Neural progenitor cell (in vitro differentiated cells): Measurements from ENCODE around the gene YTHDC2. TPM values are rescaled to one million over a fixed set of nuclear protein-coding genes. Genes with fewer than 3 reads are reported as not detected.

Source experiments
- DNase-seq: peaks from one replicate; pipeline ENCODE4 v3.0.0-alpha.2; 2016; ENCODE audit warnings: low spot score
- H2AFZ ChIP-seq: fragments of 200-600 bp; sonication (generic); replicated peaks from 2 replicates; pipeline ENCODE4 v1.6.1; 2016; ENCODE audit warnings: antibody characterized with exemption
- H3F3A ChIP-seq: fragments of 200-600 bp; sonication (generic); 2 replicates; pipeline ENCODE4 v1.6.1; 2016; ENCODE audit warnings: antibody characterized with exemption, low read depth
- H3K27ac ChIP-seq: fragments of 200-600 bp; sonication (generic); 2 replicates; pipeline ENCODE4 v1.5.1; 2016; ENCODE audit warnings: mild to moderate bottlenecking
- H3K27me3 ChIP-seq: fragments of 200-600 bp; sonication (generic); 2 replicates; pipeline ENCODE4 v1.6.1; 2016; ENCODE audit warnings: mild to moderate bottlenecking, moderate library complexity
- H3K36me3 ChIP-seq: fragments of 200-600 bp; sonication (generic); 2 replicates; pipeline ENCODE4 v1.5.1; 2016
- H3K4me1 ChIP-seq: fragments of 200-600 bp; sonication (generic); 2 replicates; pipeline ENCODE4 v1.6.1; 2016; ENCODE audit warnings: mixed run types
- H3K4me2 ChIP-seq: fragments of 200-600 bp; sonication (generic); 2 replicates; pipeline ENCODE4 v1.6.1; 2016
- H3K4me3 ChIP-seq: fragments of 200-600 bp; sonication (generic); 2 replicates; pipeline ENCODE4 v1.5.1; 2016
- H3K79me2 ChIP-seq: fragments of 200-600 bp; sonication (generic); 2 replicates; pipeline ENCODE4 v1.6.1; 2016; ENCODE audit warnings: low read depth
- H3K9ac ChIP-seq: fragments of 200-600 bp; sonication (generic); 2 replicates; pipeline ENCODE4 v1.6.1; 2016
- H3K9me3 ChIP-seq: fragments of 200-600 bp; sonication (generic); 2 replicates; pipeline ENCODE4 v1.5.1; 2016; ENCODE audit warnings: low read depth
- H4K20me1 ChIP-seq: fragments of 200-600 bp; sonication (generic); 2 replicates; pipeline ENCODE4 v1.6.1; 2016; ENCODE audit warnings: low read depth
- H3K27ac Mint-ChIP-seq: 3 replicates; pipeline ENCODE4 v1.8.0; 2021; ENCODE audit warnings: mixed read lengths
- H3K27me3 Mint-ChIP-seq: 2 replicates; pipeline ENCODE4 v1.8.0; 2022; ENCODE audit warnings: low read depth, mild to moderate bottlenecking, inconsistent platforms, moderate library complexity, mixed read lengths; ENCODE audit not compliant: insufficient read depth
- H3K36me3 Mint-ChIP-seq: 3 replicates; pipeline ENCODE4 v1.8.0; 2021; ENCODE audit warnings: mixed read lengths
- H3K4me1 Mint-ChIP-seq: 3 replicates; pipeline ENCODE4 v1.8.0; 2021; ENCODE audit warnings: mixed read lengths
- H3K4me3 Mint-ChIP-seq: 3 replicates; pipeline ENCODE4 v1.8.0; 2021; ENCODE audit warnings: mild to moderate bottlenecking, moderate library complexity, mixed read lengths
- H3K9me3 Mint-ChIP-seq: 3 replicates; pipeline ENCODE4 v1.8.0; 2020; ENCODE audit warnings: mixed read lengths
- CTCF ChIP-seq: fragments of 200-600 bp; sonication (generic); IDR thresholded peaks from 2 replicates; pipeline ENCODE4 v1.5.1; 2017; ENCODE audit warnings: antibody characterized with exemption, mild to moderate bottlenecking
- EZH2 ChIP-seq: fragments of 200-600 bp; sonication (generic); IDR thresholded peaks from 2 replicates; pipeline ENCODE4 v1.6.1; 2017; ENCODE audit warnings: antibody characterized with exemption, mild to moderate bottlenecking, moderate library complexity
- EZH2phosphoT487 ChIP-seq: fragments of 200-600 bp; sonication (generic); IDR thresholded peaks from 2 replicates; pipeline ENCODE4 v1.6.1; 2017; ENCODE audit warnings: antibody characterized with exemption
- total RNA-seq: library from RNA; depleted of rRNA; stranded (reverse); fragments of >200 nt; gene quantifications from 2 replicates; pipeline ENCODE4 v1.2.3, GENCODE V29; 2015; ENCODE audit warnings: low replicate concordance

YTHDC2 gene
- total RNA-seq, 1 donor from 2014 or later: 18.5 TPM

- no peak overlapping the region for H3K4me3 Mint-ChIP-seq
- no peaks in the 10 kb centered on the region for H3K4me1 ChIP-seq
- no peak overlapping the region for H3K4me2 ChIP-seq
- peaks cover 19% of the 10 kb centered on the region for H3K36me3 Mint-ChIP-seq
- no peak overlapping the region for H3K27ac ChIP-seq
- peaks cover 38% of the 10 kb centered on the region for H3K79me2 ChIP-seq
- no peak overlapping the region for H3K27ac Mint-ChIP-seq
- H3K9ac ChIP-seq: no peak overlapping the region
- H3K4me1 Mint-ChIP-seq: no peaks in the 10 kb centered on the region
- no peaks in the 10 kb centered on the region for H3K27me3 ChIP-seq
- no peaks in the 10 kb centered on the region for H3K27me3 Mint-ChIP-seq
- no peaks in the 10 kb centered on the region for H3K9me3 ChIP-seq
- TF ChIP-seq EZH2: no peak
- TF ChIP-seq CTCF: no peak
- no peak for TF ChIP-seq EZH2phosphoT487
- H3F3A ChIP-seq: no peaks in the 10 kb centered on the region
- H3K36me3 ChIP-seq: no peaks in the 10 kb centered on the region
- no peak overlapping the region for H2AFZ ChIP-seq
- H3K9me3 Mint-ChIP-seq: no peaks in the 10 kb centered on the region
- no peak for DNase-seq
- peaks cover 12% of the 10 kb centered on the region for H4K20me1 ChIP-seq
- H3K4me3 ChIP-seq: no peak overlapping the region
Measured at GRCh38 chr5:113524927-113525326, 11.4 kb downstream of the YTHDC2 start.

GRCh38 chr5:113526421-113526820 lies 12.9 kb downstream of the YTHDC2 start:
- peaks cover 25% of the 10 kb centered on the region for H3K36me3 Mint-ChIP-seq
- H3K9me3 Mint-ChIP-seq: peaks cover 4% of the 10 kb centered on the region
- H3K4me2 ChIP-seq: no peak overlapping the region
- H4K20me1 ChIP-seq: peaks cover 6% of the 10 kb centered on the region
- no peak overlapping the region for H3K4me3 Mint-ChIP-seq
- no peaks in the 10 kb centered on the region for H3F3A ChIP-seq
- no peaks in the 10 kb centered on the region for H3K4me1 Mint-ChIP-seq
- no peaks in the 10 kb centered on the region for H3K36me3 ChIP-seq
- no peaks in the 10 kb centered on the region for H3K4me1 ChIP-seq
- peak; percentile 6 for DNase-seq
- no peak overlapping the region for H3K9ac ChIP-seq
- TF ChIP-seq EZH2phosphoT487: no peak
- TF ChIP-seq CTCF: no peak
- no peak for TF ChIP-seq EZH2
- H3K27me3 Mint-ChIP-seq: no peaks in the 10 kb centered on the region
- no peak overlapping the region for H3K27ac Mint-ChIP-seq
- H3K4me3 ChIP-seq: no peak overlapping the region
- peaks cover 26% of the 10 kb centered on the region for H3K79me2 ChIP-seq
- no peaks in the 10 kb centered on the region for H3K27me3 ChIP-seq
- no peak overlapping the region for H2AFZ ChIP-seq
- H3K27ac ChIP-seq: no peak overlapping the region
- H3K9me3 ChIP-seq: no peaks in the 10 kb centered on the region

GRCh38 chr5:113527746-113528145 lies 14.3 kb downstream of the YTHDC2 start:
- no peak overlapping the region for H3K4me3 Mint-ChIP-seq
- H3K4me1 Mint-ChIP-seq: no peaks in the 10 kb centered on the region
- Histone ChIP-seq H3K4me3 (no peak overlapping the region), H3K9ac (no peak overlapping the region), H3K36me3 (no peaks in the 10 kb centered on the region), H3K9me3 (no peaks in the 10 kb centered on the region), H3K79me2 (peaks cover 22% of the 10 kb centered on the region), H4K20me1 (peaks cover 6% of the 10 kb centered on the region), H3K4me2 (no peak overlapping the region), H3F3A (no peaks in the 10 kb centered on the region), H3K27ac (no peak overlapping the region), H3K4me1 (no peaks in the 10 kb centered on the region), H2AFZ (no peak overlapping the region), H3K27me3 (no peaks in the 10 kb centered on the region)
- TF ChIP-seq EZH2: no peak
- no peak for TF ChIP-seq EZH2phosphoT487
- TF ChIP-seq CTCF: no peak
- H3K27ac Mint-ChIP-seq: no peak overlapping the region
- no peaks in the 10 kb centered on the region for H3K27me3 Mint-ChIP-seq
- H3K9me3 Mint-ChIP-seq: peaks cover 4% of the 10 kb centered on the region
- H3K36me3 Mint-ChIP-seq: peaks cover 33% of the 10 kb centered on the region
- no peak for DNase-seq
